Naive thymus-derived CD4-positive, alpha-beta T cell (primary cell): ENCODE data around the gene RASGRF1. TPM values are rescaled to one million over a fixed set of nuclear protein-coding genes. Genes with fewer than 3 reads are reported as not detected.
A peak's percentile ranks its signal among the peaks of the same experiment; 100 is the strongest.

Experiments used
- ATAC-seq: fragments of 150-1000 bp; cut with Tn5 transposase; 2 replicates; pipeline ENCODE4 v1.10.0; 2021; ENCODE audit warnings: mild to moderate bottlenecking, moderate library complexity
- CTCF ChIA-PET: fragments of 350-600 bp; sonication (Branson Sonifier 250); formaldehyde crosslinking; loops from one replicate; lab custom pipeline; 2021; ENCODE audit warnings: antibody characterized with exemption; lab: Charles Lee
- POLR2A ChIA-PET: fragments of 350-600 bp; sonication (Branson Sonifier 250); formaldehyde crosslinking; loops from one replicate; lab custom pipeline; 2021; ENCODE audit warnings: antibody characterized with exemption, inconsistent platforms; lab: Charles Lee
- DNase-seq, 9 donors: peaks; one replicate each; pipeline versions ENCODE4 v3.0.0 to v3.0.0-alpha.2; 2020 to 2022; ENCODE audit warnings: mixed read lengths in 1 of 9
- H3K27ac ChIP-seq: one replicate; pipeline ENCODE4 v1.7.0; 2013; ENCODE audit warnings: mild to moderate bottlenecking, low read depth, low read length, moderate library complexity
- H3K27me3 ChIP-seq, 2 donors: one replicate each; pipeline ENCODE4 v1.7.0; 2013; ENCODE audit warnings: low read length in 2 of 2, mild to moderate bottlenecking in 2 of 2, moderate library complexity in 2 of 2; ENCODE audit not compliant: control insufficient read depth in 2 of 2, insufficient read depth in 2 of 2
- H3K36me3 ChIP-seq, 3 experiments: 1 replicate in 2 of 3; 2 replicates in 1 of 3; pipeline ENCODE4 v1.7.0; 2013; ENCODE audit warnings: low read length in 3 of 3, mild to moderate bottlenecking in 3 of 3, moderate library complexity in 1 of 3; ENCODE audit not compliant: insufficient read depth in 3 of 3, control insufficient read depth in 2 of 3
- H3K4me1 ChIP-seq, 2 donors: one replicate each; pipeline ENCODE4 v1.7.0; 2013; ENCODE audit warnings: low read length in 2 of 2, mild to moderate bottlenecking in 2 of 2, moderate library complexity in 1 of 2; ENCODE audit not compliant: control insufficient read depth in 2 of 2, insufficient read depth in 2 of 2
- H3K4me3 ChIP-seq: 2 replicates; pipeline ENCODE4 v1.7.0; 2013; ENCODE audit warnings: mild to moderate bottlenecking, low read length
- H3K9me3 ChIP-seq, 3 experiments: 1 replicate in 2 of 3; 2 replicates in 1 of 3; pipeline ENCODE4 v1.7.0; 2013; ENCODE audit warnings: low read length in 3 of 3; ENCODE audit not compliant: control insufficient read depth in 2 of 3
- H3K27ac Mint-ChIP-seq, 9 donors: one replicate each; pipeline ENCODE4 v1.8.0; 2020 to 2022; ENCODE audit warnings: mixed read lengths in 9 of 9, mild to moderate bottlenecking in 8 of 9, moderate library complexity in 5 of 9, inconsistent platforms in 2 of 9
- H3K27me3 Mint-ChIP-seq, 5 donors: one replicate each; pipeline ENCODE4 v1.8.0; 2021 to 2022; ENCODE audit warnings: mixed read lengths in 5 of 5, mild to moderate bottlenecking in 1 of 5
- H3K36me3 Mint-ChIP-seq, 5 donors: one replicate each; pipeline ENCODE4 v1.8.0; 2020 to 2022; ENCODE audit warnings: mixed read lengths in 5 of 5, mild to moderate bottlenecking in 3 of 5, inconsistent platforms in 1 of 5
- H3K4me1 Mint-ChIP-seq, 7 donors: one replicate each; pipeline ENCODE4 v1.8.0; 2020 to 2022; ENCODE audit warnings: mixed read lengths in 7 of 7, mild to moderate bottlenecking in 3 of 7, inconsistent platforms in 1 of 7
- H3K4me3 Mint-ChIP-seq, 10 donors: one replicate each; pipeline ENCODE4 v1.8.0; 2020 to 2022; ENCODE audit warnings: mild to moderate bottlenecking in 10 of 10, mixed read lengths in 10 of 10, moderate library complexity in 6 of 10, inconsistent platforms in 2 of 10
- H3K9me3 Mint-ChIP-seq, 11 donors: one replicate each; pipeline ENCODE4 v1.8.0; 2020 to 2022; ENCODE audit warnings: mixed read lengths in 11 of 11, mild to moderate bottlenecking in 4 of 11, inconsistent platforms in 1 of 11, moderate library complexity in 1 of 11
- intact Hi-C, 2 donors: fragments of 100-400 bp; cut with micrococcal nuclease; formaldehyde crosslinking; loops; one replicate each; pipeline ENCODE4 v1.15.1; 2023
- polyA plus RNA-seq, 2 donors: library from polyadenylated mRNA; unstranded; fragments of 300-500 nt; fragmentation: Illumina TruSeq; gene quantifications; one replicate each; pipeline ENCODE4 v1.2.3, GENCODE V29; 2021
- total RNA-seq, 6 experiments: library from RNA in 5 of 6; stranded (reverse) in 5 of 6; gene quantifications; 1 replicate in 5 of 6; 2 replicates in 1 of 6; pipeline ENCODE4 v1.2.3 and lab custom pipeline; 2021 to 2026

The RASGRF1 gene
- total and polyA plus RNA-seq, 7 experiments from 2014 or later = 0.07 to 0.10 TPM; not detected in 5

DNA sequence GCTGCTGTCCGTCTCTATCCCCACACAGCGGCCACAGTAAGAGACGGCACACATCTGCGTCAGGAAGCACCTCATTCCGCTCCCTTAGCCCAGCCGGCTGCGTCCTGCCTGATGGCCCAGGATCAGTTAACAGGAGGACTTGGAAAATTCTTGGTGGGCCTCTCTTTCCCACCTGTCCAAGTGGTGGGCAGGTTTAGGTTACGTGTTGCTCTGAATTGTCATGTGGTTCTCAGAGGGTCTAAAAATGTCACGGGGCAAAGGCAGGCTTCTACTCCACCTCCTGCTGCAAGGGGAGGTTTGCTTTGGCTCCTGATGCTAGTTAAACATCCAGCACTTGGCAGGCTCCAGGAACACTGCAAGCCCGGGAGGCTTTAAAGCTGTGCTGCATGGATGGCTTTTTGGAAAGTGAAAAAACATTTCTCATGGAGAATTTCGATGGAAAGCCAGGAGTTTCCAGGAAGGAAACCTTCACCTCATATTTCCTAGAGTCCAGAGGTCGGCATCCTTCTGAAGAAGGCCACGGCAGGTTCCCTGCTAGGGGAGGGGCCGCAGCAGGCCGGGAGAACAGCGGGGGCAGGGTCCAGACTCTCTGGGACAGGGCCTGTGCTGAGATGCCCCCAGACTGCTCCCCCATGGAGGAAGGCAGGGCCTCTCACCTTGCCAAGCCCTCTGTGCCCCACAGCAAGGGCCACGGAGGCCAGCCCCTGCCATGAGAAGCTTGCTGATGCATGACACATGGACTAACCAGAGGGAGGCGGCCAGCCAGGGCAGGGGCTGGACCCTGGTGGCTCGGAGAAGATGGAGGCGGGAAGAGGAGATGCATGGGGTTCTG is 156.5 kb downstream of the RASGRF1 start:
- peak overlapping the region in 1 of 10 donors; percentile 21 for H3K4me3 Mint-ChIP-seq
- ChIA-PET POLR2A (no interaction called here), CTCF (no interaction called here)
- peak overlapping the region in 1 of 9 donors; percentile 47 for H3K27ac Mint-ChIP-seq
- H3K4me1 ChIP-seq = no peaks in the 10 kb centered on the region
- H3K27ac ChIP-seq = no peak overlapping the region
- peaks cover 0 to 38% (median 8%) of the 10 kb centered on the region in 7 donors for H3K4me1 Mint-ChIP-seq
- H3K9me3 ChIP-seq = no peaks in the 10 kb centered on the region
- intact Hi-C loops = no loop called here
- no peak for DNase-seq
- H3K27me3 Mint-ChIP-seq = peaks cover 0 to 19% (median 5%) of the 10 kb centered on the region in 5 donors
- ATAC-seq = no peak
- peaks cover 0 to 4% (median 0%) of the 10 kb centered on the region in 11 donors for H3K9me3 Mint-ChIP-seq
- no peak overlapping the region for H3K4me3 ChIP-seq
- no peaks in the 10 kb centered on the region for H3K27me3 ChIP-seq
- H3K36me3 Mint-ChIP-seq = peaks cover 0 to 20% (median 0%) of the 10 kb centered on the region in 5 donors
- no peaks in the 10 kb centered on the region for H3K36me3 ChIP-seq

DNA sequence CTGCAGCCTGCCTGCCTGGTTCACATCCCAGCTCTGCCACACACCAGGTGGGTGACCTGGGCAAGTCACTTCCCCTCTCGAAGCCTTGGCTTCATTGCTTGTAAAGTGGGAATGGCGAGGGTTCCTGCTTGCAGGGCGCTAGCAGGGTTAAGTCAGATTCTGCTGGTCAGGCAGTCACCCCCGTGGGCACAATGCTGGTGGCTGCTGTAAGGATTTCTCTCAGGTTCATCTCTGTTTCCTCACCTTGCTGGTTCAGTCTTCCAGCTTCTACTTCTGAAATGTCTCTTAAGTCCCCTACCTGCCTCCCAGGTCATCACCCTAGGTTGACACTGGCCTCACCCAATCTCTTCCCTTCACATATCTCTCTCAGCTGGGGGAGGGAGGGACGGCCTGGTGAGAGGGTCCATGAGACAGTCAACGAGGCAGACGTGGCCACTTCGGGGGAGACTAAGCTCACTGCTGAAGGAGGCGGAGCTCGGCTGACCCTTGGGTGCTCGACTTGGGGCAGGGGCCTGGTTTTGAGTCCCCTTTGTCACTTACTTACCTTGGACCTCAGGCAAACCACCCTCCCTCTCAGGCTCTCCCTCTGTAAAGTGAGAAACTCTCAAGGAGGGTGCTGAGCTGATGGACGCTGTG is 157.3 kb downstream of the RASGRF1 start:
- peaks cover 0 to 31% (median 7%) of the 10 kb centered on the region in 7 donors for H3K4me1 Mint-ChIP-seq
- Histone ChIP-seq H3K27me3 (no peaks in the 10 kb centered on the region), H3K27ac (no peak overlapping the region), H3K36me3 (no peaks in the 10 kb centered on the region), H3K9me3 (no peaks in the 10 kb centered on the region), H3K4me3 (no peak overlapping the region), H3K4me1 (no peaks in the 10 kb centered on the region)
- no peak overlapping the region for H3K4me3 Mint-ChIP-seq
- no peak for ATAC-seq
- peaks cover 0 to 16% (median 0%) of the 10 kb centered on the region in 5 donors for H3K36me3 Mint-ChIP-seq
- DNase-seq = no peak
- ChIA-PET POLR2A (no interaction called here), CTCF (no interaction called here)
- peaks cover 0 to 12% (median 2%) of the 10 kb centered on the region in 5 donors for H3K27me3 Mint-ChIP-seq
- H3K9me3 Mint-ChIP-seq = peaks cover 0 to under 1% (median 0%) of the 10 kb centered on the region in 11 donors
- peak overlapping the region in 1 of 9 donors; percentile 7 for H3K27ac Mint-ChIP-seq
- intact Hi-C loops = no loop called here

- intact Hi-C loops = no loop called here
- Histone ChIP-seq H3K9me3 (no peaks in the 10 kb centered on the region), H3K27ac (no peak overlapping the region), H3K36me3 (no peaks in the 10 kb centered on the region), H3K27me3 (no peaks in the 10 kb centered on the region), H3K4me3 (no peak overlapping the region), H3K4me1 (no peaks in the 10 kb centered on the region)
- ChIA-PET POLR2A (no interaction called here), CTCF (no interaction called here)
- Mint-ChIP-seq H3K4me1 (peaks cover 0 to 23% (median 2%) of the 10 kb centered on the region in 7 donors), H3K27me3 (peaks cover 0 to 4% (median 0%) of the 10 kb centered on the region in 5 donors), H3K27ac (no peak overlapping the region), H3K4me3 (no peak overlapping the region), H3K36me3 (peaks cover 0 to 15% (median 0%) of the 10 kb centered on the region in 5 donors), H3K9me3 (no peaks in the 10 kb centered on the region)
- no peak for ATAC-seq
- DNase-seq = no peak
Measured at GRCh38 chr15:78932258-78932808, 158.2 kb downstream of the RASGRF1 start.

DNA sequence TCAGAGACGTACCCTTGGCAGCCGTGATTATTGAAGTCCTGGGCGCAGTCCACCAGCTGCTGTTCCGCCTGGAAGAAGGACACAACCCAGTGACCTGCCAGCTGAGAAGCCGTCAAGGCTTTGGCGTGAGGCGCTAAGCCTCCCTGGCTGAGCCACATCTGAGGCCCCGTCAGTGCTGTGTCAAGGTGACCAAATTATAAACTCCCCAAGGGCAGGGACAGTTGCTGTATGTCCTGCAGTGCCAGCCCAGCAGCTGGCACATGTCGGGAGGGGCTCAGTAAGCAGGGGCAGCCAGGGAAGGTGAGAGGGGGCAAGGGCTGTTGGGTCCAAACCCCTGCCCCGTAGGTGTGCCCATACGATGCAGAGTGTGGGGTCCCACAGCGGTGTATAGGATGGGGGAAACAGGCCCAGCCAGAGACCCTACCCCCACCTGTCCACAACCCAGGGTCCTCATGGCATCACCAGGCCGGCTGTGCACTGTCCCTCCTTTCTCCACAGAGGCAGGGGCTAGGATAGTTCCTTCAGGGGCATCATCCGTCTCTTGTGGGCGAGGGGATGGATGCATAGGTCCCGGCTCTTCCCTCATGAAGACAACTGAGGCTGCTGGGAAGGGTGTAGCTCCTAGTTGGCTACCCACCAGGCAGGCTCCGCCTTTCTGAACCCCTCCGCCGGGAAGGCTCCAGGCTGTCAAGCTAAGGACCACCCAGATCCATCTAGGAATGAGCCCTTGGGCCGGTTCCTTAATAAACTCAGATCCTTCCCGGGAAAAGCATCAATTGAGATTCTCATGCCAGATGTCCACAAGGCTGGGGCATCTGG is 158.9 kb downstream of the RASGRF1 start:
- Histone ChIP-seq H3K4me1 (no peaks in the 10 kb centered on the region), H3K36me3 (no peaks in the 10 kb centered on the region), H3K27ac (no peak overlapping the region), H3K4me3 (no peak overlapping the region), H3K9me3 (no peaks in the 10 kb centered on the region), H3K27me3 (no peaks in the 10 kb centered on the region)
- H3K4me1 Mint-ChIP-seq = peaks cover 0 to 16% (median 0%) of the 10 kb centered on the region in 7 donors
- peaks cover 0 to 14% (median 2%) of the 10 kb centered on the region in 5 donors for H3K36me3 Mint-ChIP-seq
- no peak overlapping the region for H3K4me3 Mint-ChIP-seq
- intact Hi-C loops = no loop called here
- H3K27ac Mint-ChIP-seq = no peak overlapping the region
- H3K9me3 Mint-ChIP-seq = no peaks in the 10 kb centered on the region
- peaks cover 0 to 4% (median 0%) of the 10 kb centered on the region in 5 donors for H3K27me3 Mint-ChIP-seq
- ChIA-PET POLR2A (no interaction called here), CTCF (interaction anchor here (0.6 kb wide), 1 partner anchor 130 kb away, joined by 7 read pairs; no protein-coding TSS in a partner anchor)
- no peak for ATAC-seq
- no peak for DNase-seq

- Histone ChIP-seq H3K27me3 (no peaks in the 10 kb centered on the region), H3K9me3 (no peaks in the 10 kb centered on the region), H3K4me1 (no peaks in the 10 kb centered on the region), H3K36me3 (no peaks in the 10 kb centered on the region), H3K4me3 (no peak overlapping the region), H3K27ac (no peak overlapping the region)
- DNase-seq = no peak
- no peak for ATAC-seq
- peaks cover 0 to 4% (median 0%) of the 10 kb centered on the region in 5 donors for H3K27me3 Mint-ChIP-seq
- ChIA-PET CTCF (no interaction called here), POLR2A (no interaction called here)
- no peaks in the 10 kb centered on the region for H3K9me3 Mint-ChIP-seq
- peak overlapping the region in 1 of 9 donors; percentile 74 for H3K27ac Mint-ChIP-seq
- H3K4me3 Mint-ChIP-seq = no peak overlapping the region
- intact Hi-C loops = no loop called here
- peaks cover 0 to 11% (median 0%) of the 10 kb centered on the region in 7 donors for H3K4me1 Mint-ChIP-seq
- peaks cover 0 to 14% (median 3%) of the 10 kb centered on the region in 5 donors for H3K36me3 Mint-ChIP-seq
Measured at GRCh38 chr15:78930577-78931388, 159.8 kb downstream of the RASGRF1 start.
